Astrocyte (in vitro differentiated cells and primary cell): ENCODE measurements around the gene FOS.

Experiments
- CTCF ChIP-seq: IDR thresholded peaks from 2 replicates; pipeline ENCODE4 v1.5.1; 2011; ENCODE audit warnings: low read depth, mild to moderate bottlenecking, inconsistent platforms, low read length, moderate library complexity; ENCODE audit not compliant: insufficient read depth
- EZH2 ChIP-seq: IDR thresholded peaks from 2 replicates; pipeline ENCODE4 v1.6.1; 2012; ENCODE audit warnings: mild to moderate bottlenecking, low read length, inconsistent platforms; ENCODE audit not compliant: insufficient read depth

DNA sequence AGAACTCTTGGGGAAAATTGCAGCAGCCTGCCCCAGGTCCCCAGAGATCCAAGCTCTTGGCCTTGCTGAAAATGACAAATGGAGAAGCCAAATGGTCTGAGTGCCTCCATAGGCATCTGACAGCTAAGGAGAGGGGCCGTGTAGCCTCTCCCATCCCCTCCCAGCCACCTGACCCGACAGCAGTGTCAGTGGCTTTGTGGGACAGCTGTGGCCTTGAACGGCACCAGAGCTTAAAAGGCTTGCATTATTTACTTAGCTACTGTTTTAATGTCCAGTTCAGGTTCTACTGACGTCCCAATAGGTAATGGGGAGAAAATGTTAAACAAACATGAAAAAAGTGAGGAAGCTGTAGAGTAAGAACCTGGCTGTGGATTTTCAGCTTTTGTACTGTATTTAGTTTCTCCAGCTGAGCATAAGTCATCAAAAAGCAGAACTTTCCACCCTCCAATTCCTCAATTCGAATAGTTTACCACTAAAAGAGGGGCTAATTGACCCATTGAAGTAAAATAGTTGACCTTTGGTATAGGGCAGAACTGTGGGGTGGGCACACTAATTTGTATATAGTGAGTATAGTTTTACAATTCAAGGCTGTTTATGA, 50.0 kb downstream of the FOS start:
- TF ChIP-seq EZH2, result no peak
- TF ChIP-seq CTCF, result no peak
